H1 (cell line): Measurements from ENCODE around the gene MEF2B. TPM values are rescaled to one million over a fixed set of nuclear protein-coding genes. Genes with fewer than 3 reads are reported as not detected.

Experiments
- CTCF ChIA-PET: fragments of 300-600 bp; sonication (Branson Sonifier 250); formaldehyde crosslinking; loops from one replicate; lab custom pipeline; 2021; ENCODE audit not compliant: partially characterized antibody; lab: Charles Lee
- POLR2A ChIA-PET: fragments of 300-600 bp; sonication (Branson Sonifier 250); formaldehyde crosslinking; loops from one replicate; lab custom pipeline; 2021; ENCODE audit warnings: inconsistent platforms; ENCODE audit not compliant: partially characterized antibody; lab: Charles Lee
- DNase-seq, 2 experiments: peaks; one replicate each; pipeline versions ENCODE4 v3.0.0 to v3.0.0-alpha.2; 2010 to 2022; ENCODE audit warnings: low spot score in 2 of 2, low read depth in 1 of 2, mixed read lengths in 1 of 2
- FAIRE-seq: peaks from 2 replicates; lab custom pipeline; 2011; peaks lifted over from hg19 to GRCh38; lab: Jason Lieb, UNC
- H2AFZ ChIP-seq: 2 replicates; pipeline ENCODE4 v1.8.1; 2012; ENCODE audit warnings: low read length, inconsistent platforms
- H2AK5ac ChIP-seq: 2 replicates; pipeline ENCODE4 v1.6.1; 2013; ENCODE audit warnings: low read depth, low read length
- H2BK120ac ChIP-seq: replicated peaks from 2 replicates; pipeline ENCODE3; 2013; ENCODE audit warnings: low read depth, low read length, inconsistent platforms
- H2BK12ac ChIP-seq: 2 replicates; pipeline ENCODE4 v1.6.1; 2013; ENCODE audit warnings: low read depth, low read length
- H2BK15ac ChIP-seq: 2 replicates; pipeline ENCODE4 v1.6.1; 2013; ENCODE audit warnings: low read length
- H2BK20ac ChIP-seq: 2 replicates; pipeline ENCODE4 v1.6.1; 2013; ENCODE audit warnings: low read length
- H2BK5ac ChIP-seq: 2 replicates; pipeline ENCODE4 v1.6.1; 2013; ENCODE audit warnings: low read depth, low read length
- H3K14ac ChIP-seq: 2 replicates; pipeline ENCODE4 v1.6.1; 2013; ENCODE audit warnings: inconsistent platforms; ENCODE audit not compliant: insufficient read length
- H3K18ac ChIP-seq: 2 replicates; pipeline ENCODE4 v1.6.1; 2013; ENCODE audit warnings: low read length; ENCODE audit errors: extremely low read depth
- H3K23ac ChIP-seq: 2 replicates; pipeline ENCODE4 v1.6.1; 2013; ENCODE audit warnings: inconsistent platforms; ENCODE audit not compliant: insufficient read length
- H3K23me2 ChIP-seq: 2 replicates; pipeline ENCODE4 v1.6.1; 2013; ENCODE audit warnings: low read depth, low read length
- H3K27ac ChIP-seq: 2 replicates; pipeline ENCODE4 v1.6.1; 2011; ENCODE audit warnings: low read depth, low read length, inconsistent platforms
- H3K27me3 ChIP-seq, 4 experiments: replicated peaks in 1 of 4; 1 replicate in 1 of 4; 2 replicates in 3 of 4; pipeline versions ENCODE4 v1.6.1 to v1.8.1; 2011 to 2013; ENCODE audit warnings: low read length in 3 of 4, mild to moderate bottlenecking in 3 of 4, inconsistent platforms in 2 of 4, mixed read lengths in 2 of 4, moderate library complexity in 1 of 4; ENCODE audit not compliant: control insufficient read depth in 3 of 4, insufficient read depth in 3 of 4; ENCODE audit errors: extremely low read depth in 1 of 4
- H3K36me3 ChIP-seq, 4 experiments: 2 replicates each; pipeline versions ENCODE4 v1.6.1 to v1.8.1; 2011 to 2013; ENCODE audit warnings: mild to moderate bottlenecking in 4 of 4, low read length in 3 of 4, moderate library complexity in 2 of 4, control low read depth in 1 of 4, inconsistent platforms in 1 of 4; ENCODE audit not compliant: insufficient read depth in 4 of 4, control insufficient read depth in 2 of 4
- H3K4ac ChIP-seq: replicated peaks from 2 replicates; pipeline ENCODE3; 2013; ENCODE audit warnings: low read length, low read depth, mixed read lengths, inconsistent platforms; ENCODE audit not compliant: insufficient read length
- H3K4me1 ChIP-seq, 4 experiments: replicated peaks in 1 of 4; 1 replicate in 1 of 4; 2 replicates in 3 of 4; pipeline versions ENCODE4 v1.6.1 to v1.8.1; 2011 to 2013; ENCODE audit warnings: low read length in 3 of 4, inconsistent platforms in 2 of 4, mixed read lengths in 1 of 4; ENCODE audit not compliant: insufficient read depth in 4 of 4, control insufficient read depth in 3 of 4
- H3K4me2 ChIP-seq, 2 experiments: 2 replicates each; pipeline versions ENCODE4 v1.6.1 to v1.8.1; 2011 to 2013; ENCODE audit warnings: low read depth in 2 of 2, low read length in 2 of 2, control low read depth in 1 of 2, inconsistent platforms in 1 of 2, mild to moderate bottlenecking in 1 of 2; ENCODE audit not compliant: insufficient read depth in 1 of 2
- H3K4me3 ChIP-seq, 4 experiments: fragments of 200-600, 300-600 bp in 1 of 4; sonication (generic), shearing (Covaris generic), sonication (Bioruptor Twin) in 1 of 4; 2 replicates each; pipeline versions ENCODE4 v1.5.1 to v1.8.1; 2011 to 2016; ENCODE audit warnings: low read length in 4 of 4, low read depth in 3 of 4, control low read depth in 2 of 4, inconsistent platforms in 2 of 4, mild to moderate bottlenecking in 2 of 4, mixed read lengths in 1 of 4, moderate library complexity in 1 of 4; ENCODE audit not compliant: insufficient read depth in 2 of 4; ENCODE audit errors: extremely low read depth in 1 of 4
- H3K56ac ChIP-seq: replicated peaks from 2 replicates; pipeline ENCODE3; 2013; ENCODE audit warnings: low read depth, mild to moderate bottlenecking, mixed read lengths, low read length, inconsistent platforms; ENCODE audit not compliant: insufficient read length
- H3K79me1 ChIP-seq: 2 replicates; pipeline ENCODE4 v1.6.1; 2013; ENCODE audit warnings: low read depth, low read length, control low read depth
- H3K79me2 ChIP-seq, 2 experiments: 2 replicates each; pipeline versions ENCODE4 v1.6.1 to v1.8.1; 2012 to 2013; ENCODE audit warnings: low read length in 2 of 2, mild to moderate bottlenecking in 2 of 2, inconsistent platforms in 1 of 2; ENCODE audit not compliant: insufficient read depth in 2 of 2, control insufficient read depth in 1 of 2
- H3K9ac ChIP-seq, 4 experiments: replicated peaks in 1 of 4; 1 replicate in 1 of 4; 2 replicates in 3 of 4; pipeline versions ENCODE4 v1.6.1 to v1.8.1; 2011 to 2013; ENCODE audit warnings: low read depth in 3 of 4, low read length in 3 of 4, control low read depth in 2 of 4, mild to moderate bottlenecking in 2 of 4, moderate library complexity in 2 of 4, inconsistent platforms in 1 of 4; ENCODE audit errors: extremely low read depth in 1 of 4
- H3K9me3 ChIP-seq, 2 experiments: 2 replicates each; pipeline versions ENCODE4 v1.6.1 to v1.8.1; 2012 to 2013; ENCODE audit warnings: mild to moderate bottlenecking in 2 of 2, moderate library complexity in 2 of 2, control low read depth in 1 of 2, inconsistent platforms in 1 of 2, low read depth in 1 of 2, low read length in 1 of 2, mixed read lengths in 1 of 2; ENCODE audit not compliant: insufficient read depth in 2 of 2
- H4K20me1 ChIP-seq, 2 experiments: replicated peaks in 1 of 2; 2 replicates each; pipeline versions ENCODE3 to v1.8.1; 2011 to 2013; ENCODE audit warnings: inconsistent platforms in 2 of 2, low read length in 2 of 2, mild to moderate bottlenecking in 1 of 2; ENCODE audit not compliant: insufficient read depth in 2 of 2, control insufficient read depth in 1 of 2
- H4K5ac ChIP-seq: 2 replicates; pipeline ENCODE4 v1.6.1; 2013; ENCODE audit warnings: low read length, low read depth, mixed read lengths, inconsistent platforms; ENCODE audit not compliant: insufficient read length
- H4K8ac ChIP-seq: 2 replicates; pipeline ENCODE4 v1.8.0; 2013; ENCODE audit warnings: mild to moderate bottlenecking, moderate library complexity, low read length, inconsistent platforms; ENCODE audit not compliant: insufficient read depth; ENCODE audit errors: extremely low read depth
- H4K91ac ChIP-seq: replicated peaks from 2 replicates; pipeline ENCODE3; 2013; ENCODE audit warnings: low read length, mixed read lengths, inconsistent platforms; ENCODE audit not compliant: insufficient read length
- EP300 ChIP-seq, 2 experiments: IDR thresholded peaks; 1 replicate in 1 of 2; 2 replicates in 1 of 2; pipeline ENCODE4 v1.6.1; 2011 to 2012; ENCODE audit warnings: low read depth in 2 of 2, low read length in 2 of 2, mild to moderate bottlenecking in 2 of 2, borderline replicate concordance in 1 of 2, inconsistent platforms in 1 of 2, moderate library complexity in 1 of 2
- GTF2F1 ChIP-seq: IDR thresholded peaks from 2 replicates; pipeline ENCODE4 v1.6.1; 2012; ENCODE audit warnings: low read depth, low read length, improper control_type of control experiment, borderline replicate concordance
- KDM1A ChIP-seq: fragments of 200-600, 300-600 bp; sonication (generic); IDR thresholded peaks from 2 replicates; pipeline ENCODE4 v1.7.1; 2016; ENCODE audit warnings: mild to moderate bottlenecking, low read length, borderline replicate concordance
- NANOG ChIP-seq: IDR thresholded peaks from 2 replicates; pipeline ENCODE4 v1.6.1; 2011; ENCODE audit warnings: low read length, low read depth, mild to moderate bottlenecking, inconsistent platforms; ENCODE audit not compliant: insufficient read depth, poor library complexity, severe bottlenecking
- NRF1 ChIP-seq: IDR thresholded peaks from 2 replicates; pipeline ENCODE4 v1.6.1; 2011; ENCODE audit warnings: mild to moderate bottlenecking, low read depth, low read length, improper control_type of control experiment
- PHF8 ChIP-seq: fragments of 200-600 bp; sonication (generic); conservative IDR thresholded peaks from 2 replicates; pipeline ENCODE4 v1.7.1; 2012; ENCODE audit warnings: low read depth, mild to moderate bottlenecking, inconsistent platforms, low read length, moderate library complexity
- POU5F1 ChIP-seq: IDR thresholded peaks from 2 replicates; pipeline ENCODE4 v1.6.1; 2011; ENCODE audit warnings: low read depth, mild to moderate bottlenecking, low read length, moderate library complexity
- RFX5 ChIP-seq: IDR thresholded peaks from 2 replicates; pipeline ENCODE4 v1.6.1; 2011; ENCODE audit warnings: low read depth, low read length, improper control_type of control experiment, borderline replicate concordance
- SUZ12 ChIP-seq: fragments of 200-600 bp; sonication (generic); IDR thresholded peaks from 2 replicates; pipeline ENCODE4 v1.6.1; 2012; ENCODE audit warnings: mild to moderate bottlenecking, inconsistent platforms, low read length, moderate library complexity, mixed read lengths
- TAF7 ChIP-seq: optimal IDR thresholded peaks from 2 replicates; pipeline ENCODE3; 2011; ENCODE audit warnings: low read depth, mild to moderate bottlenecking, inconsistent platforms, low read length, moderate library complexity, borderline replicate concordance
- WGBS, 2 experiments: shearing (Covaris generic) in 1 of 2; methylation state at CpG; one replicate each; pipeline versions ENCODE4 v1.1.6 to v1.1.7; 2013 to 2015; ENCODE audit warnings: low lambda C conversion rate in 2 of 2, mixed read lengths in 2 of 2, inconsistent platforms in 1 of 2, low coverage in 1 of 2, missing lambda C conversion rate in 1 of 2; ENCODE audit not compliant: insufficient replicate concordance in 2 of 2, insufficient coverage in 1 of 2, insufficient read length in 1 of 2; ENCODE audit errors: extremely low coverage in 1 of 2, missing lambda C conversion rate in 1 of 2; 5-methylcytosine and 5-hydroxymethylcytosine counted together
- polyA plus RNA-seq, 7 experiments: library from polyadenylated mRNA; depleted of rRNA in 3 of 7; stranded (reverse) in 5 of 7; unstranded in 2 of 7; fragments of >200 nt in 5 of 7; fragments of 200-250 nt in 2 of 7; gene quantifications; 1 replicate in 5 of 7; 2 replicates in 1 of 7; 4 replicates in 1 of 7; pipeline versions ENCODE4 v1.2.1 to v1.2.3, GENCODE V29; 2011 to 2013; ENCODE audit warnings: missing spikeins in 2 of 7, mixed read lengths in 2 of 7
- total RNA-seq: library from RNA; stranded (reverse); fragmentation: NEBNext Ultra II Directional; extraction: Animal tissue kit (Norgen Biotek cat#: 25700); gene quantifications from 2 replicates; pipeline ENCODE4 v1.2.1, GENCODE V29; 2021
- TF ChIP-seq, protein P1 (sequence below): IDR thresholded peaks from 2 replicates; pipeline ENCODE4 v1.6.1; 2012; ENCODE audit warnings: inconsistent platforms

MEF2B gene
- total and polyA plus RNA-seq, 2 of the 8 experiments (the other 6 are each of a cell fraction or from before 2014, with no cell fraction given), result 2.8 to 3.7 TPM

DNA sequence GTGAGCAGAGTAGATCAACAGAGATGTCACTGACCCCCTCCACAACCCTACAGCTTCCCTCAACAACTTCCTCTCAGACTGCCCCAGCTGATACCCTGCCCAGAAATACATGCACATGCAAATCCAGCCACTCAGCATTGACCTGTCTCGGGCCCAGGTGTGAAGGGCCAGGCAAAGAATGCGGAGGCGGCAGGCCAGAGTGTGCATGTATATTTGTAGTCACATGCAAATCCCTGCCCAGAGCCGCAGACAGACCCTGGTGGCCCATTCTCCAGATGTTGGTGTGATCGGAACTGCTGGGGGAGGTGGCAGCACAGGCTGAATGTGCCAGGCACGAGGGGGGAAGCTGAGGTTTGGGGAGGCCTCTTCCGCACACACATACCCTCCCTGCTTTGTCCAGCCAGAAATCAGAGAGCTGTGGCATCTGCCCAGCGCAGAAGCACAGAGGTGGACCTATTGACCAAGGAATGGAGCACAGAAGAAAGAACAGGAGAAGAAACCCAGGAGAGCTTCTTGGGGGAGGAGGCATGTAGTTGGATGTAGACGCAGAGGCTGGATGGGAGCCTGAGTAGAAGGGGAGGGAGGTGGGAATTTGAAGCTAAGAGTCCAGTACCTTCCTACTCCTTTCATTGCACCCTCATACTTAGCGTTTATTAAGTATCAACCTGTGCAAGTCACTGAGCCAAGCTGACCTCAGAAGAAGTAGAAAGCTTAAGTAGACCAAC lies 14.4 kb downstream of the MEF2B start:
- Histone ChIP-seq H4K8ac (no peak overlapping the region), H4K5ac (no peak overlapping the region), H3K18ac (no peak overlapping the region), H3K23ac (no peak overlapping the region), H2BK20ac (no peak overlapping the region), H2AFZ (no peak overlapping the region), H3K4me3 (no peak overlapping the region), H3K4me2 (no peak overlapping the region), H3K79me1 (no peaks in the 10 kb centered on the region), H4K91ac (no peak overlapping the region), H3K79me2 (no peaks in the 10 kb centered on the region), H2BK5ac (no peak overlapping the region), H3K4ac (no peak overlapping the region), H4K20me1 (no peaks in the 10 kb centered on the region), H2BK12ac (0 out of 2 replicates have a peak overlapping the region, but pooled peaks have one; percentile 42), H3K27me3 (no peaks in the 10 kb centered on the region; a peak in 1 of 7 replicates), H2BK120ac (no peak overlapping the region), H2BK15ac (no peak overlapping the region), H2AK5ac (no peak overlapping the region), H3K23me2 (no peaks in the 10 kb centered on the region), H3K9ac (no peak overlapping the region), H3K56ac (no peak overlapping the region), H3K14ac (no peak overlapping the region), H3K27ac (no peak overlapping the region), H3K36me3 (peaks cover 0 to 8% (median 0%) of the 10 kb centered on the region in 4 experiments; a peak in 1 of 8 replicates), H3K9me3 (no peaks in the 10 kb centered on the region), H3K4me1 (peaks cover 0 to 4% (median 1%) of the 10 kb centered on the region in 4 experiments; a peak in 4 of 7 replicates)
- 89% methylated on average over 10 of the region's 10 CpGs; no CpG with 5 or more reads in 1 of the 2 experiments for WGBS, 2 experiments
- DNase-seq (no peak), FAIRE-seq (no peak)
- CTCF ChIA-PET, result interaction anchor here (0.6 to 11.9 kb wide), 11 partner anchors 8 to 160 kb away, joined by 3 to 109 read pairs (median 4); partner anchors contain the start of genes MEF2B and NR2C2AP
- POLR2A ChIA-PET, result interaction anchor here (1.0 to 9.4 kb wide), 6 partner anchors 8 to 94 kb away, joined by 3 to 133 read pairs (median 4); partner anchors contain the start of gene MEF2B
- TF ChIP-seq NANOG (no peak), EP300 (IDR thresholded peaks at IDR 0.05; ENCODE audit: borderline replicate concordance in 1 of 2, low read depth in 2 of 2, low read length in 2 of 2) (no peak), POU5F1 (no peak), KDM1A (no peak), SUZ12 (no peak), RFX5 (no peak), NRF1 (no peak), PHF8 (no peak), GTF2F1 (no peak), TAF7 (no peak)
- TF ChIP-seq, protein P1, sequence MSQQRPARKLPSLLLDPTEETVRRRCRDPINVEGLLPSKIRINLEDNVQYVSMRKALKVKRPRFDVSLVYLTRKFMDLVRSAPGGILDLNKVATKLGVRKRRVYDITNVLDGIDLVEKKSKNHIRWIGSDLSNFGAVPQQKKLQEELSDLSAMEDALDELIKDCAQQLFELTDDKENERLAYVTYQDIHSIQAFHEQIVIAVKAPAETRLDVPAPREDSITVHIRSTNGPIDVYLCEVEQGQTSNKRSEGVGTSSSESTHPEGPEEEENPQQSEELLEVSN, result no peak
